Vagina (tissue), 2 donors: Measurements from ENCODE around the gene PLEKHM3.

Experiments used
- CTCF ChIP-seq, 3 experiments: fragments of 450-650 bp in 2 of 3; fragments of 200-600 bp in 1 of 3; sonication (generic) in 1 of 3; IDR thresholded peaks; one replicate each; pipeline ENCODE4 v1.5.1; 2017 to 2019; ENCODE audit warnings: antibody characterized with exemption in 3 of 3, mild to moderate bottlenecking in 2 of 3, moderate library complexity in 2 of 3
- POLR2A ChIP-seq, 2 donors: fragments of 450-650 bp; IDR thresholded peaks; one replicate each; pipeline ENCODE4 v1.6.1; 2017; ENCODE audit warnings: antibody characterized with exemption in 2 of 2, mild to moderate bottlenecking in 2 of 2, moderate library complexity in 2 of 2
- POLR2AphosphoS5 ChIP-seq, 2 donors: sonication (generic); formaldehyde crosslinking; IDR thresholded peaks; one replicate each; pipeline ENCODE4 v1.9.0; 2017; ENCODE audit warnings: antibody characterized with exemption in 2 of 2, mild to moderate bottlenecking in 2 of 2, low read depth in 1 of 2; ENCODE audit not compliant: insufficient read depth in 1 of 2

GRCh38 chr2:207812058-207812725, 213.1 kb downstream of the PLEKHM3 start:
- TF ChIP-seq POLR2AphosphoS5 (IDR thresholded peaks at IDR 0.05; ENCODE audit: insufficient read depth in 1 of 2, low read depth in 1 of 2): no peak
- TF ChIP-seq CTCF (IDR thresholded peaks at IDR 0.05): no peak
- no peak for TF ChIP-seq POLR2A (IDR thresholded peaks at IDR 0.05)
